Measurements from ENCODE around the gene ACSL6.

- TF ChIP-seq EZH2 (IDR thresholded peaks at IDR 0.05; ENCODE audit: borderline replicate concordance) (no peak), EZH2phosphoT487 (IDR thresholded peaks at IDR 0.05; ENCODE audit: low read depth, severe bottlenecking, unreplicated experiment) (no peak)
- TF ChIP-seq, protein P1, sequence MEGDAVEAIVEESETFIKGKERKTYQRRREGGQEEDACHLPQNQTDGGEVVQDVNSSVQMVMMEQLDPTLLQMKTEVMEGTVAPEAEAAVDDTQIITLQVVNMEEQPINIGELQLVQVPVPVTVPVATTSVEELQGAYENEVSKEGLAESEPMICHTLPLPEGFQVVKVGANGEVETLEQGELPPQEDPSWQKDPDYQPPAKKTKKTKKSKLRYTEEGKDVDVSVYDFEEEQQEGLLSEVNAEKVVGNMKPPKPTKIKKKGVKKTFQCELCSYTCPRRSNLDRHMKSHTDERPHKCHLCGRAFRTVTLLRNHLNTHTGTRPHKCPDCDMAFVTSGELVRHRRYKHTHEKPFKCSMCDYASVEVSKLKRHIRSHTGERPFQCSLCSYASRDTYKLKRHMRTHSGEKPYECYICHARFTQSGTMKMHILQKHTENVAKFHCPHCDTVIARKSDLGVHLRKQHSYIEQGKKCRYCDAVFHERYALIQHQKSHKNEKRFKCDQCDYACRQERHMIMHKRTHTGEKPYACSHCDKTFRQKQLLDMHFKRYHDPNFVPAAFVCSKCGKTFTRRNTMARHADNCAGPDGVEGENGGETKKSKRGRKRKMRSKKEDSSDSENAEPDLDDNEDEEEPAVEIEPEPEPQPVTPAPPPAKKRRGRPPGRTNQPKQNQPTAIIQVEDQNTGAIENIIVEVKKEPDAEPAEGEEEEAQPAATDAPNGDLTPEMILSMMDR (IDR thresholded peaks at IDR 0.05; ENCODE audit: poor library complexity), result no peak
These were observed 19.2 kb upstream of the ACSL6 start for GRCh38 chr5:132030610-132031009.

Data from hepatocyte (in vitro differentiated cells).